HepG2 (cell line): ENCODE results near the gene PRDM7. TPM values are rescaled to one million over a fixed set of nuclear protein-coding genes. Genes with fewer than 3 reads are reported as not detected.

ENCODE experiments used
- AKAP8 ChIP-seq: sonication (generic); formaldehyde crosslinking; IDR thresholded peaks from 2 replicates; pipeline ENCODE4 v1.5.1; 2020; ENCODE audit warnings: mild to moderate bottlenecking, missing genetic modification reagents
- HMG20B ChIP-seq: conservative IDR thresholded peaks from 2 replicates; pipeline ENCODE4 v1.6.1; 2016; ENCODE audit warnings: missing genetic modification reagents, missing compliant biosample characterization
- HNRNPK ChIP-seq: fragments of 200-400 bp; formaldehyde crosslinking; IDR thresholded peaks from 2 replicates; pipeline ENCODE4 v1.6.1; 2018; ENCODE audit warnings: low read length, low read depth, moderate library complexity, mild to moderate bottlenecking; ENCODE audit not compliant: poor library complexity, severe bottlenecking
- KMT2A ChIP-seq: sonication (generic); formaldehyde crosslinking; IDR thresholded peaks from 2 replicates; pipeline ENCODE4 v1.4.0; 2020; ENCODE audit warnings: missing genetic modification reagents
- RBM22 ChIP-seq: fragments of 200-400 bp; formaldehyde crosslinking; optimal IDR thresholded peaks from 2 replicates; pipeline ENCODE3; 2017; ENCODE audit warnings: mild to moderate bottlenecking, low read length, moderate library complexity
- RFX3 ChIP-seq: IDR thresholded peaks from 2 replicates; pipeline ENCODE4 v1.6.1; 2016; ENCODE audit warnings: missing biosample characterization, missing genetic modification reagents
- RNF2 ChIP-seq: fragments of 450-650 bp; conservative IDR thresholded peaks from 2 replicates; pipeline ENCODE4 v1.6.1; 2016; ENCODE audit warnings: low read depth
- SOX6 ChIP-seq, 2 experiments: fragments of 450-650 bp in 1 of 2; sonication (generic) in 1 of 2; formaldehyde crosslinking in 1 of 2; IDR thresholded peaks; 2 replicates each; pipeline versions ENCODE4 v1.4.0 to v1.6.1; 2017 to 2020; ENCODE audit warnings: antibody characterized with exemption in 1 of 2, mild to moderate bottlenecking in 1 of 2, missing genetic modification reagents in 1 of 2
- STAT5B ChIP-seq: sonication (generic); formaldehyde crosslinking; IDR thresholded peaks from 2 replicates; pipeline ENCODE4 v1.4.0; 2020; ENCODE audit warnings: missing genetic modification reagents
- TOE1 ChIP-seq: sonication (generic); formaldehyde crosslinking; IDR thresholded peaks from 2 replicates; pipeline ENCODE4 v1.4.0; 2020; ENCODE audit warnings: mild to moderate bottlenecking, missing genetic modification reagents
- XBP1 ChIP-seq: sonication (generic); formaldehyde crosslinking; IDR thresholded peaks from 2 replicates; pipeline ENCODE4 v1.5.0; 2020; ENCODE audit warnings: missing genetic modification reagents
- ZBTB20 ChIP-seq: sonication (generic); formaldehyde crosslinking; IDR thresholded peaks from 2 replicates; pipeline ENCODE4 v1.8.1; 2023; ENCODE audit warnings: missing genetic modification reagents, low read depth, mild to moderate bottlenecking, borderline replicate concordance
- ZKSCAN8 ChIP-seq: IDR thresholded peaks from 2 replicates; pipeline ENCODE4 v1.6.1; 2016; ENCODE audit warnings: borderline replicate concordance, missing genetic modification reagents, missing compliant biosample characterization
- ZNF564 ChIP-seq: sonication (generic); formaldehyde crosslinking; IDR thresholded peaks from 2 replicates; pipeline ENCODE4 v1.8.1; 2023; ENCODE audit warnings: mild to moderate bottlenecking, missing genetic modification reagents
- ZNF652 ChIP-seq: IDR thresholded peaks from 2 replicates; pipeline ENCODE4 v1.6.1; 2016; ENCODE audit warnings: low read depth, borderline replicate concordance
- ZNF776 ChIP-seq: sonication (generic); formaldehyde crosslinking; IDR thresholded peaks from 2 replicates; pipeline ENCODE4 v1.4.0; 2020; ENCODE audit warnings: mild to moderate bottlenecking, missing genetic modification reagents
- polyA plus RNA-seq, 8 experiments: library from polyadenylated mRNA; depleted of rRNA in 3 of 8; stranded (reverse) in 7 of 8; unstranded in 1 of 8; fragments of >200 nt; fragmentation: Illumina TruSeq in 4 of 8; extraction: Trizol in 4 of 8; gene quantifications; 2 replicates each; pipeline versions ENCODE4 v1.2.1 to v1.2.3, GENCODE V29; 2011 to 2016; ENCODE audit warnings: low read depth in 4 of 8, missing spikeins in 1 of 8, mixed read lengths in 1 of 8; ENCODE audit not compliant: insufficient read depth in 1 of 8
- total RNA-seq, 5 experiments: library from RNA; depleted of rRNA; stranded (reverse); fragments of >200 nt; fragmentation: Illumina TruSeq; extraction: Trizol; gene quantifications; 2 replicates each; pipeline ENCODE4 v1.2.3, GENCODE V29; 2016; ENCODE audit warnings: low read depth in 1 of 5
- TF ChIP-seq, protein P1 (sequence below): IDR thresholded peaks from 2 replicates; pipeline ENCODE4 v1.6.1; 2016
- TF ChIP-seq, protein P2 (sequence below): sonication (generic); formaldehyde crosslinking; IDR thresholded peaks from 2 replicates; pipeline ENCODE4 v1.9.0; 2021; ENCODE audit warnings: missing genetic modification reagents, mild to moderate bottlenecking, borderline replicate concordance
- TF ChIP-seq, protein P3 (sequence below): sonication (generic); formaldehyde crosslinking; IDR thresholded peaks from 2 replicates; pipeline ENCODE4 v1.5.1; 2020; ENCODE audit warnings: missing genetic modification reagents, mild to moderate bottlenecking, borderline replicate concordance
- TF ChIP-seq, protein P4 (sequence below): sonication (generic); formaldehyde crosslinking; IDR thresholded peaks from 2 replicates; pipeline ENCODE4 v1.5.0; 2020; ENCODE audit warnings: mild to moderate bottlenecking, missing genetic modification reagents, borderline replicate concordance
- TF ChIP-seq, protein P5 (sequence below): sonication (generic); formaldehyde crosslinking; IDR thresholded peaks from 2 replicates; pipeline ENCODE4 v1.9.0; 2021; ENCODE audit warnings: missing genetic modification reagents, borderline replicate concordance

The PRDM7 gene
- total and polyA plus RNA-seq, 2 of the 13 experiments (the other 11 are each of a cell fraction or from before 2014, with no cell fraction given): not detected

DNA sequence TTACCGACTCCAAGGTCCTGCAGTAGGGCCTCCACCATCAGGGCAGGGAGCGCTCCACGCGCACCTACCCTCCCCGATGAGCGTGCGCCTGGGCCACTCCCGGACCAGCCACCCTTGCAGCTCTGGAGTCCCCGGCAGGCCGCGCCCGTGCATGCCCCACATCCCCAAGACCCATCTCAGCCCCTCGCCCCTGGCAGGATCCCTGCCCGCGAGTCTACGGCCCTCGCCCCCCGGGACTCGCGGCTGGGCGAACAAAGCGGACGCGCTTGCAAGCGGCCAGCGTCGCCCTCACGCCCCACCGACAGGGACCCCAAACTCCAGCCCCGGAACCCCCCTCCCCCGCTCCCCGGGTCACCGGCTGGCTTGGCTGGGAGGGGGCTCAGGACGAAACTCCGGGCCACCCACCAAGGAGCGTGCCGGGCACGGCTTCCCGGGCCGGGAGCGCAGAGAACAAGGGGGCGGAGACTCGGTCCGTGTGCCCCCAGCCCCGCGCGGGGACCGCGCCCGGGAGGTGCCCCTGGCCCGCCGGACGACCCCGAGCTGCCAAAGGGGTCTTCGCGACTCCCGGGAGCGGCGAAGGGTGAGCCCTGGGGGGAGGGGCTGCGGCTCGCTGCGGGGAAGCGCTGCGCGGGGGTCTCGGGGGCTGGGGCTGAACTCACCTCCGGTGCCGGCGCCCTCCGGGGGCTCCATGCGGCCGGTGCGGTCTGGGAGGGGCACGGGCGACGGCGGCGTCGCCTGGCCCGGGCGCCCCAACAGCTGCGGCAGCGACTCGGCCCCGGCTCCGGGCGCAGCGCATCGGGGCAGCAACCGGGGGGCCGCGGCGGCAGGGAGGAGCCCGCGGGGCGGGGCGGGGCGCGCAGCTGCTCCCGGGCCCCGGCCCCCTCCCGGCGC, 58.2 kb downstream of the PRDM7 start, which contains the start of gene DBNDD1 (continued):
- TF ChIP-seq STAT5B: no peak
- TF ChIP-seq ZNF776 (CRISPR knock-in tag): no peak
- no peak for TF ChIP-seq HMG20B (CRISPR knock-in tag)
- peak; percentile 45; the same call in 1 of the 2 replicates for TF ChIP-seq ZNF652 (CRISPR knock-in tag)
- peak; percentile 54; the same call in 1 of the 2 replicates for TF ChIP-seq KMT2A (CRISPR knock-in tag)
- TF ChIP-seq XBP1 (CRISPR knock-in tag): no peak
- TF ChIP-seq, protein P1, sequence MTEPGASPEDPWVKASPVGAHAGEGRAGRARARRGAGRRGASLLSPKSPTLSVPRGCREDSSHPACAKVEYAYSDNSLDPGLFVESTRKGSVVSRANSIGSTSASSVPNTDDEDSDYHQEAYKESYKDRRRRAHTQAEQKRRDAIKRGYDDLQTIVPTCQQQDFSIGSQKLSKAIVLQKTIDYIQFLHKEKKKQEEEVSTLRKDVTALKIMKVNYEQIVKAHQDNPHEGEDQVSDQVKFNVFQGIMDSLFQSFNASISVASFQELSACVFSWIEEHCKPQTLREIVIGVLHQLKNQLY (CRISPR knock-in tag): no peak
- no peak for TF ChIP-seq RFX3 (CRISPR knock-in tag)
- TF ChIP-seq ZBTB20: no peak; the same call in 1 of the 2 replicates
- TF ChIP-seq, protein P2, sequence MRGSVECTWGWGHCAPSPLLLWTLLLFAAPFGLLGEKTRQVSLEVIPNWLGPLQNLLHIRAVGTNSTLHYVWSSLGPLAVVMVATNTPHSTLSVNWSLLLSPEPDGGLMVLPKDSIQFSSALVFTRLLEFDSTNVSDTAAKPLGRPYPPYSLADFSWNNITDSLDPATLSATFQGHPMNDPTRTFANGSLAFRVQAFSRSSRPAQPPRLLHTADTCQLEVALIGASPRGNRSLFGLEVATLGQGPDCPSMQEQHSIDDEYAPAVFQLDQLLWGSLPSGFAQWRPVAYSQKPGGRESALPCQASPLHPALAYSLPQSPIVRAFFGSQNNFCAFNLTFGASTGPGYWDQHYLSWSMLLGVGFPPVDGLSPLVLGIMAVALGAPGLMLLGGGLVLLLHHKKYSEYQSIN (CRISPR knock-in tag): no peak
- TF ChIP-seq AKAP8 (CRISPR knock-in tag): peak; percentile 46; the same call in 1 of the 2 replicates
- TF ChIP-seq, protein P3, sequence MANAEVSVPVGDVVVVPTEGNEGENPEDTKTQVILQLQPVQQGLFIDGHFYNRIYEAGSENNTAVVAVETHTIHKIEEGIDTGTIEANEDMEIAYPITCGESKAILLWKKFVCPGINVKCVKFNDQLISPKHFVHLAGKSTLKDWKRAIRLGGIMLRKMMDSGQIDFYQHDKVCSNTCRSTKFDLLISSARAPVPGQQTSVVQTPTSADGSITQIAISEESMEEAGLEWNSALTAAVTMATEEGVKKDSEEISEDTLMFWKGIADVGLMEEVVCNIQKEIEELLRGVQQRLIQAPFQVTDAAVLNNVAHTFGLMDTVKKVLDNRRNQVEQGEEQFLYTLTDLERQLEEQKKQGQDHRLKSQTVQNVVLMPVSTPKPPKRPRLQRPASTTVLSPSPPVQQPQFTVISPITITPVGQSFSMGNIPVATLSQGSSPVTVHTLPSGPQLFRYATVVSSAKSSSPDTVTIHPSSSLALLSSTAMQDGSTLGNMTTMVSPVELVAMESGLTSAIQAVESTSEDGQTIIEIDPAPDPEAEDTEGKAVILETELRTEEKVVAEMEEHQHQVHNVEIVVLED (CRISPR knock-in tag): peak; percentile 4; the same call in 1 of the 2 replicates
- TF ChIP-seq ZKSCAN8 (CRISPR knock-in tag): no peak
- no peak for TF ChIP-seq ZNF564 (CRISPR knock-in tag)
- TF ChIP-seq RBM22: no peak
- peak; percentile 85 for TF ChIP-seq HNRNPK
- TF ChIP-seq, protein P4, sequence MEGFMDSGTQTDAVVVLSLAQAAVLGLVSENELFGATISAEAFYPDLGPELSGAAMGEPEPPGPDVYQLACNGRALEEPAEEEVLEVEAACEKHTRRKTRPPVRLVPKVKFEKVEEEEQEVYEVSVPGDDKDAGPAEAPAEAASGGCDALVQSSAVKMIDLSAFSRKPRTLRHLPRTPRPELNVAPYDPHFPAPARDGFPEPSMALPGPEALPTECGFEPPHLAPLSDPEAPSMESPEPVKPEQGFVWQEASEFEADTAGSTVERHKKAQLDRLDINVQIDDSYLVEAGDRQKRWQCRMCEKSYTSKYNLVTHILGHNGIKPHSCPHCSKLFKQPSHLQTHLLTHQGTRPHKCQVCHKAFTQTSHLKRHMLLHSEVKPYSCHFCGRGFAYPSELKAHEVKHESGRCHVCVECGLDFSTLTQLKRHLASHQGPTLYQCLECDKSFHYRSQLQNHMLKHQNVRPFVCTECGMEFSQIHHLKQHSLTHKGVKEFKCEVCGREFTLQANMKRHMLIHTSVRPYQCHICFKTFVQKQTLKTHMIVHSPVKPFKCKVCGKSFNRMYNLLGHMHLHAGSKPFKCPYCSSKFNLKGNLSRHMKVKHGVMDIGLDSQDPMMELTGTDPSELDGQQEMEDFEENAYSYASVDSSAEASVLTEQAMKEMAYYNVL: no peak
- TF ChIP-seq SOX6 (IDR thresholded peaks at IDR 0.05): no peak
- TF ChIP-seq SOX6 (CRISPR knock-in tag; IDR thresholded peaks at IDR 0.05): no peak
- no peak for TF ChIP-seq RNF2
- TF ChIP-seq, protein P5, sequence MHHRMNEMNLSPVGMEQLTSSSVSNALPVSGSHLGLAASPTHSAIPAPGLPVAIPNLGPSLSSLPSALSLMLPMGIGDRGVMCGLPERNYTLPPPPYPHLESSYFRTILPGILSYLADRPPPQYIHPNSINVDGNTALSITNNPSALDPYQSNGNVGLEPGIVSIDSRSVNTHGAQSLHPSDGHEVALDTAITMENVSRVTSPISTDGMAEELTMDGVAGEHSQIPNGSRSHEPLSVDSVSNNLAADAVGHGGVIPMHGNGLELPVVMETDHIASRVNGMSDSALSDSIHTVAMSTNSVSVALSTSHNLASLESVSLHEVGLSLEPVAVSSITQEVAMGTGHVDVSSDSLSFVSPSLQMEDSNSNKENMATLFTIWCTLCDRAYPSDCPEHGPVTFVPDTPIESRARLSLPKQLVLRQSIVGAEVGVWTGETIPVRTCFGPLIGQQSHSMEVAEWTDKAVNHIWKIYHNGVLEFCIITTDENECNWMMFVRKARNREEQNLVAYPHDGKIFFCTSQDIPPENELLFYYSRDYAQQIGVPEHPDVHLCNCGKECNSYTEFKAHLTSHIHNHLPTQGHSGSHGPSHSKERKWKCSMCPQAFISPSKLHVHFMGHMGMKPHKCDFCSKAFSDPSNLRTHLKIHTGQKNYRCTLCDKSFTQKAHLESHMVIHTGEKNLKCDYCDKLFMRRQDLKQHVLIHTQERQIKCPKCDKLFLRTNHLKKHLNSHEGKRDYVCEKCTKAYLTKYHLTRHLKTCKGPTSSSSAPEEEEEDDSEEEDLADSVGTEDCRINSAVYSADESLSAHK (CRISPR knock-in tag): no peak
- no peak for TF ChIP-seq TOE1 (CRISPR knock-in tag)
